GM18870 (cell line): ENCODE measurements around the gene CLDN16.

Source experiments
- ATAC-seq: cut with Tn5 transposase; IDR thresholded peaks from one replicate; pipeline ENCODE4 v1.9.1; 2021; ENCODE audit warnings: moderate library complexity; ENCODE audit not compliant: unreplicated experiment

Gene CLDN16

DNA sequence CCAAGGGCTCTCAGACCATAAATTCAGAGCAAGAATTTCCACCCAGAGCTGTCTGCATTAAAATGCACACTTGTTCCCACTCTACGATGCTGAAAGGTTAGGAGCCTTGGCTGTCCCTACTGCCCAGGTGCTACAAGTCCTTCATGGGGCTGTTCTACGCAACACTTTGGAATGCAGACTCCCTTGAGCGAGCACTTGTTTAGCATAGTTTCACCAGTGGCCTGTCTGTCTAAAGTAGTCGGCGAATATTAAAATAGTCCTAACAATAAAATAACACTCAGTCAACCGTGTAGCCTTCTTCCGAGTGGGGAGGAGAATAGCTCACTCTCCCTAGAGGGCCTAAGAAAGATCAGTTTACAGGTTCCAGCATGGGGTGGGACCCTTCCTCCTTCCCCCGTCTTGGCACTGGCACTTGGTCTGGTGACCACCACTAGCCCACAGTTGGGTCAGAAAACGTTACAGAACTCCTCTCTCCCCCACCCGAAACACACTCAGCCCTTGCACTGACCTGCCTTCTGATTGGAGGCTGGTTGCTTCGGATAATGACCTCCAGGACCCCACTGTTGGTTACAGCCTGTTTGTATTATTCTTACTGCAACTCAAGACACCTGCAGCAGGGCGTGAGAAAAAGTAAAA lies at the start of gene CLDN16:
TSS of gene CLDN16 (plus strand) at position 586 of the 636 bp plus-strand sequence. CDS start 167 bp downstream, outside the sequence.
- ATAC-seq = no peak

DNA sequence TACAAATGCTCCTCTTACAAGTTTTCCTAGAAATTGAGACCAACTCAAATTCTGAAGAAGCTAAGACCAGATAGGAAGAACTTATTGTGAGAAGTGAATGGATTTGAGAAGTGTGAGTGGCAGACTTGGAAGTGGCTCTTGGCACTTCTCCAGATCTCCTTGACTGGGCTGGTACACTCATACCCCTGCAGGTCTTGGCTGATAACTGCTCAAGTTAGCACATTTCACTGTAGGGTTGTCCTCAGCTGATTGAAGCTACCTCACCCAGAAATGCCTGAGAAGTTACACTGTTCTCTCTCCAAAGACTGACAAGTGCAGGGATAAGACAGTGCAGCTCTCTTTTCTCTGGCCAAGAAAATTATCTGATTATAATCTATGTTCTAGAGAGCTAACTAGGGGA lies 49.2 kb upstream of the CLDN16 start:
- ATAC-seq = no peak

- ATAC-seq = peak; percentile 73
Observed at GRCh38 chr3:190339130-190339529, 48.8 kb upstream of the CLDN16 start.

- ATAC-seq = no peak
Observed at GRCh38 chr3:190340071-190340470, 47.9 kb upstream of the CLDN16 start.

- ATAC-seq = no peak
Observed at GRCh38 chr3:190345027-190345821, 42.7 kb upstream of the CLDN16 start.

DNA sequence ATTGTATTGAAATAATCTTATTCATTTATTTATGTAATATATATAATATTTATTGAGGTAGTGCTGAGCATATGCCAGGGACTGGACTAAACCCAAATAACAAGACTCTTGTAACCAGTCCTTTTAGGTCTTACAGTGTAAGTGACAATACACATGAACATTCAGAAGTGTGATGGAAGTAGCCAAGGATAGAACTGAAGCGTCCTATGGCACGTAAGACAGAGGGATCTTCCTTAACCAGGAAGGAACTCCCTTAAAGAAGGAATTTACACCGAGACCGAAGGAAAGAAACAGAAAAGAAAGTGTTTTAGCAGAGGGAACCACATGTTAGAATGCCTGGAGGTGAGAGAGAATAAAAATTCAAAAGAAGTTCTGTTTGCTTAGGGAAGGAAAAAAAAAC lies 42.1 kb upstream of the CLDN16 start:
- ATAC-seq = no peak

DNA sequence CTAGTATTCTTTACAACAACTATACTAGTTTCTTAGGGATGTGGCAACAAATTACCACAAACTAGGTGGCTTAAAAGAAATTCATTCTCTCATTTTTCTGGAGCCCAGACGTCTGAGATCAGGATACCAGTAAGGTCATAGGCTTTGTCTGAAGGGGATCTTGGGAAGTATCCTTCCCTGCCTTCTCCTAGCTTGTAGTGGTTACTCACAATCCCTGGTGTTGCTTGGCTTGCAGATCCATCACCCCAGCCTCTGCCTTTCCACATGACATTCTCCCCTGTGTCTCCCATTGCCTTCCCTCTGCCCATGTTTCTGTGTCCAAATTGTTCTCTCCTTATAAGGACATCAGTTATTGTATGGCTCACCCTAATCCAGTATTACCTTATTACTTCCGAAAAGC lies 41.4 kb upstream of the CLDN16 start:
- no peak for ATAC-seq

GRCh38 chr3:190352861-190353457 lies 35.0 kb upstream of the CLDN16 start:
- ATAC-seq = no peak

GRCh38 chr3:190356246-190356645 lies 31.7 kb upstream of the CLDN16 start:
- no peak for ATAC-seq

DNA sequence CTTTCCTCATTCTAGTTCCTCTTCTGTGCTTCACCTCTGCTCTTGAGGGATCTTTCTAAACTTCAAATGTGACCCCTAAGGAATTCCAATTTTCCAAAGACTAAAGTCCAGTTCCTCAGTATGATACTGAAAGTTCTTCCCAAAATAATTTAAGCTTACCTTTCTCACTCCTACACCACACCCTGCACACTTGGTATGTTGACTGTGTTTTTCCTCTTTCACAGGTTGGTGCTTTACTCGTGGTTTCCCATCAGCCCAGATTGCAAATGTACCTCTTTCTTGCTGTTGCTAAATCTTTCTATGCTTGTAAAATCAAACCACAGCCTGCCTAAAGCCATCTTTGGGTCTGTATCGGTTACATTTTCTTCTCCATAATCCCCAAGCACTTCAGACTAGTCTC lies 30.5 kb upstream of the CLDN16 start:
- ATAC-seq = no peak

DNA sequence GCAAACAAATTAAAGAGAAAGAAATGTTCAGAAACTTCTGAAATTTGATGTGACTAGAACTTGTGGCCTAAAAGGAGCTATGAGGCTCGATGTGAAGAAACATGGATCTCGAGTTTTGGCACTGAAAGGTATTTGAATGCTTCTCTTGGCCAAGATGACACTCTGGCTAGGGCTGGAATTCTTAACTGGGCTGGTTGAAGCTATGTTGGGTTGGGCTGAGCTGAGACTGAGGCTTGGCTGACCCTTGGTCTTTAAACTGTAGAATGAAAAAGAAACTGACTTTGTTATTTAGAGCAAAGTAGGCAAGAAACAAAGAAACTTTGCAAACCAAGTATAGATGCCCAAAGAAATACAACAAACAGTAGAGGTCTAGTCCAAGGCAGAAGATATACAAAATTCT lies 28.1 kb upstream of the CLDN16 start:
- no peak for ATAC-seq

DNA sequence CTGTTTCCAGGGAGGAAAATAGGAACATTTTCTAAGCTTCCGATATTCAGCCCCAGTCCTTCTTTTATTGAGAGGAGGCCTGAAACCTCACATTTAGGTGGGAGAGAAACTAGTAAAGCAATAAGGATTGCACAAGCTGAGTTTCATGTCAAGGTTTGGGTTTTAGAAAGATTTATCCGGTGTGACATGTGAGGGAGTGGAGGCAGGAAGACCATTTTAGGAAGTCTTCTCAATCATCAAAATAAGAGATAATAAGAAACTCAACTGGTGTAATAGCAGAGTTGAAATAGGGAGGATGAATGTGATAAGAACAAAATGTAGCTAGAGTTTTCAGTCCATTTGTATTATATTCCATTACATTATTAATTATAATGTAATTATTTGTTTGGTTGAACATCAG lies 27.7 kb upstream of the CLDN16 start:
- no peak for ATAC-seq

DNA sequence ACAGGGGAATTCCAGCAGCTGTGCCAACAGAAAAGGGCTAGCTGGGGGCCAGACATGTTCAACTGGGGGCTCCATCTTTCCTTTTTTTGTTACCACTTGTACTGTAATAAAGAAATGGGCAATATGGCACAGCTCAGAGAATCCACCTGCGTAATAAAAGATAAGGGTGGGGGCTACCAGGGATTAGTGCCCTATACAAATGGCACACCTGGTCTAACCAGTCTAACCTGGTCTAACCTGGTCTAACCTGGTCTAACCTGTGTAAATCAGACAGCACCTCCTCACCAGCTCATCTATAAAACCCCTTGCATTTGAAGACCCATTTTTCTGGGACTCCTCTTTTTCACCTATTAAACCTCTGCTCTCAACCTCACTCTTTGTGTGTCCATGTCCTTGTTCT lies 26.2 kb upstream of the CLDN16 start:
- ATAC-seq = no peak

DNA sequence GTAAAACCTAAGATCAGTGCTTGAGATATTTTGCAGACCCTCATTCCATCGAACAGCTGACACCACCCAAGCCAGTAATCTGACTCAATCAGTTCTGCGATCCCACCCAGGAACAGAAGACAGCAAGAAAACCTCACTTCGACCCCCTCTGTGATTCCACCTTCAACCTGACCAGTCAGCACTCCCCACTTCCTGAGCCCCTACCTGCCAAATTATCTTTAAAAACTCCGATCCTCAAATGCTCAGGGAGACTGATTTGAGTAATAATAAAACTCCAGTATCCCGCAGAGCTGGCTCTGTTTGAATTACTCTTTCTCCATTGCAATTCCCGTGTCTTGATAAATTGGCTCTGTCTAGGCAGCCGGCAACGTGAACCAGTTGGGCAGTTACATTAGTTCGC lies 25.7 kb upstream of the CLDN16 start:
- ATAC-seq = no peak

DNA sequence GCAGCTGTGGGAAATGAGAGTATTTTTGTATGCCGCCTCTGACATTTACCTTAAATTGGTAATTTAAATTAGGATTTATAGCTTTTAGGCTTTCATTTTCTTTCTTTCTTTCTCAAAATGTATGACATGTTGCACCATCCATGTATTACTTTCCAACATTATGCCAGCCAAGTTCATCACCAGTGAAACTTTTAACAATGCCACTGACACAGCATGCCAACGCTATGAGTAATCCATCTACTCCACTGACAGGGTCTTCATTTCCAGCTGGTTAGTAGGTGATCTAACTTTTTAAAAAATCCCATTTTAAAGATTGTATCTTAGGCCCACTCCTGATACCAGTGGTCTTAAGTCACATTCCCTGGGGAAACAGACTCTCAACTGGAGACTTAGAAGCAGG lies 21.8 kb upstream of the CLDN16 start:
- ATAC-seq = no peak

DNA sequence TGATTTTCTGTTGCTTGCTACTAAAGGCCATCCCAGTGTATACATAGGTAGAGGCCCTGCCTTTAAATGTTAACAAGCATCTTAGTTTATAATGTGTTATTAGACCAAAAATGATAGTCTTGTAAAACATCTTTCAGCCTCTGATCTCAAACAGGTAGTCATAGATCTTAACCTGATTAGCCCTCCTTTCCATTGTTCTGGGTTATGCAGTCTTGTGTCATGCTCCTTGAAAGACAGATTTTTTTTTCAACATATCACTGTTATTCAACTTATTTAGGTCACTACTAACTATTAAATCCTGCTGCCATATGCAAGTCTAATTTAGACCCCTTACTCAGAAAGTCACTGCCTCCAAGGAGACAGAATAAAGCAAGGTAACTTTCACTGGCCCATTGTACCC lies 19.1 kb upstream of the CLDN16 start:
- ATAC-seq = no peak

DNA sequence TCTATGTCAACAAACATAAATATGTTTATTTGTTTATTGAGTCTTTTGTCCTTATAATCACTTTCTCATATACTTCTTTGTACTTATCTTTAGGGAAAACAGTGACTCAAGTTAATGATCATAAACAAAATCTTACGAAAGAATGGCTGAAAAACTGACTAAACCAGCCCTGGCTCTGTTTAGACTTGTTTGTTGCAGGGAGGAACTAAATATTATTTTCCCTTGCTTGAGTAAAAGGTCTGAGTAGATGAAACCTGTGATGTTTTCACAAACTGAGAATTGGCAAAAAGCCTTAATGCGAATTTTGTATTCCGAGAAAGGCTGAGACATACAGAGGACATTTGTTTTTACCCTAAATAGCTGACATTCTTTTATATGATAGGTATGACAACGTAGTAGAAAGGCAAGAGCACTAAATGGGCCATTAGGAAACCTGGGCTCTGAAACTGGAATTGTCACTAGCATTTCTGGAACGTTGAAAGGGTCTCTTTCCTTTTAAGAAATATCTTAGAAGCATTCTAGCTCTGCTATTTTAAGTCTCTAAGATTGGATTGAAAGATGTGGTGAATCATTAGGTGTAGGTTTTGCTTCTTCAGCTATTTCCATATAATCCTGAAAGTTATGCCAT lies 18.2 kb upstream of the CLDN16 start:
- ATAC-seq = no peak

GRCh38 chr3:190370369-190370768 lies 17.6 kb upstream of the CLDN16 start:
- no peak for ATAC-seq

DNA sequence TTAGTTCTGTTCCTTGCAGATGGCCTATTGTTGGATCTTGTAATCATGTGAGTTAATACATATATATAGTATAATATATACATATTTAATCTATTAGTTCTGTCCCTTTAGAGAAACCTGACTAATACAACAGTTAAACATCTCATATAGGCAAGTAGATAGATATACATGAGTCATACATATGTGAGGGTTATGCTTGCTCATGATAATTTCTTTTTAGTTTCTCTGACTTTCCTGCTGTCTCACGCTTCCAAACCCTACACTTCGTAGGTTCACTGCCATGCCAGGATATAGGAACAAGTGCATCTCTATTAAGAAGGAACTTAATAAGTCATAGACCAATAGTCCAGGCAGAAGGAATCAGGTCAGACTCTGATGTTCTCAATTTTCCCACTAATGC lies 16.8 kb upstream of the CLDN16 start:
- ATAC-seq = no peak

- no peak for ATAC-seq
Observed at GRCh38 chr3:190375246-190375645, 12.7 kb upstream of the CLDN16 start.

GRCh38 chr3:190375671-190376070 lies 12.3 kb upstream of the CLDN16 start:
- ATAC-seq = no peak
